AG04449 (cell line): Measurements from ENCODE around the gene USP14.
"Not testable (repeated sequence)": the region's sequence is repeated elsewhere in the genome, so short reads cannot be mapped to it uniquely, and the experiment has no call there.

Experiments
- CTCF ChIA-PET: fragments of 350-600 bp; formaldehyde crosslinking; extraction: SDS; loops from one replicate; lab custom pipeline; 2021; ENCODE audit warnings: antibody characterized with exemption; lab: Yijun Ruan, JAX
- POLR2A ChIA-PET: fragments of 400-600, 350-600 bp; formaldehyde crosslinking; extraction: SDS; loops from one replicate; lab custom pipeline; 2020; ENCODE audit warnings: antibody characterized with exemption, inconsistent platforms; lab: Yijun Ruan, JAX
- DNase-seq: peaks from one replicate; pipeline ENCODE4 v3.0.0-alpha.2; 2010; ENCODE audit warnings: low read depth, low spot score
- H3K4me3 ChIP-seq: 2 replicates; pipeline ENCODE4 v1.5.1; 2011; ENCODE audit warnings: low read depth, mild to moderate bottlenecking, control low read depth, low read length
- TF ChIP-seq, protein P1 (sequence below): IDR thresholded peaks from one replicate; pipeline ENCODE4 v1.5.1; 2011; ENCODE audit warnings: mild to moderate bottlenecking, moderate library complexity, low read length, control low read depth, inconsistent platforms; ENCODE audit not compliant: insufficient read depth; ENCODE audit errors: missing control alignments

The USP14 gene

DNA sequence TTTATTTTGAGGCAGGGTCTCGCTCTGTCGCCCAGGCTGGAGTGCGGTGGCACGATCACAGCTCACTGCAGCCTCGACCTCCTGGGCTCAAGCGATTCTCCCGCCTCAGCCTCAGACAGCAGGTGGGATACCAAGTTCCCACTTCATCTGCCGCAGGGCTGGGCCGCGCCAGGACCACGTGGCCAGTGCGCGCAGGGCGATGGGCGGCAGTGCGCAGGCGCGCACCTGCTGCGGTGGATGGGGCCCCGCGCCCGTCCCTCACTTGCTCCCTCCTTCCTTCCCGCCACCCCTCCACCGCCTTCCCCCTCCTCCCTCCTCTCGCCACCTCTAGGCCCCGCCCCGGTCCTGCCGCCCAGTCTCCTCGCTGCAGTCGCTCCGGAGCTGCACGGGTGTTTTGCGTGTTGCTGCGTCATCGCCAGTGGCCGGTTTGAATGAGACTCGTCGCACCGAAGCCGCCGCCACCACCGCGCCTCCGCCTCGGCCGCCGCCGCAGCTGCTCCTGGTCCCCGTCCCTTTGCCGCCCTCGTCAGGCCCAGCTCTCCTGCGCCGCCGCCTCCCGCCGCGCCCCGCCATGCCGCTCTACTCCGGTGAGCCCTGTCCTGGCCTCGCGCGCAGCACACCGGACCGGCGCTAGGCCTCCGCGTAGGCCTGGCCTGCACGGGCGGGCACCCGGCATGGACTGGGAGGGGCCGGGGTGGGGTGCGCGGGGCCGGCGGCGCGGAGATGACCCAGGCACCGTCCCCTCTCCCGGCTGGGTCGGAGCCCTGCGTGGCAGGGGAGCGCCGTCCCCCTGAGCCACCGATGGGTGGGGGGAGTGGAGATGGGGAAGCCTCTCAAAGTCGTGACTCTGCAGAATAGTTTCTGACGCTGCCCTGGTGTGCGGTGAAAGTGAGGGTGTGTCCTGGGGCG, at the start of gene USP14:
TSS of gene USP14 (plus strand) at position 430 of the 909 bp plus-strand sequence. CDS start at position 572, 142 bp downstream.
- DNase-seq: peak; percentile 65
- ChIA-PET POLR2A (no interaction called here), CTCF (interaction anchor here (1.3 kb wide), 1 partner anchor 18 kb away, joined by 3 read pairs; no protein-coding TSS in a partner anchor)

DNA sequence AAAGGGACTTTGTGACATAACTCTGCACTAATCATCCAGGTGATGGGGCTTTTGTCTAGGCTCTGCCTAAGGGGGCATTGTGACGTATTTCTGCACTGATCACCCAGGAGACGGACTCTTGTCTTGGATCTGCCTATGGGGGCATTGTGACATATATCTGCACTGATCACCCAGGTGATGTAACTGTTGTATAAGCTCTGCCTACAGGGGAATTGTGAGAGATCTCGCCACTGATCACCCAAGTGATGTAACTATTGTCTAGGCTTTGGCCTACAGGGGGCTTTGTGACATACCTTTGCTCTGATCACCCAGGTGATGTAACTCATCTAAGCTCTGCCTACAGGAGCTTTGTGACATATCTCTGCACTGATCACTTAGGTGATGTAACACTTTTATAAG, 49.7 kb upstream of the USP14 start:
- CTCF ChIA-PET, H3K4me3 ChIP-seq, DNase-seq, POLR2A ChIA-PET: not testable (repeated sequence)

More for the DNA sequence above, at the start of gene USP14:
- H3K4me3 ChIP-seq: peak within 1 kb of the TSS; percentile 89
- TF ChIP-seq, protein P1, sequence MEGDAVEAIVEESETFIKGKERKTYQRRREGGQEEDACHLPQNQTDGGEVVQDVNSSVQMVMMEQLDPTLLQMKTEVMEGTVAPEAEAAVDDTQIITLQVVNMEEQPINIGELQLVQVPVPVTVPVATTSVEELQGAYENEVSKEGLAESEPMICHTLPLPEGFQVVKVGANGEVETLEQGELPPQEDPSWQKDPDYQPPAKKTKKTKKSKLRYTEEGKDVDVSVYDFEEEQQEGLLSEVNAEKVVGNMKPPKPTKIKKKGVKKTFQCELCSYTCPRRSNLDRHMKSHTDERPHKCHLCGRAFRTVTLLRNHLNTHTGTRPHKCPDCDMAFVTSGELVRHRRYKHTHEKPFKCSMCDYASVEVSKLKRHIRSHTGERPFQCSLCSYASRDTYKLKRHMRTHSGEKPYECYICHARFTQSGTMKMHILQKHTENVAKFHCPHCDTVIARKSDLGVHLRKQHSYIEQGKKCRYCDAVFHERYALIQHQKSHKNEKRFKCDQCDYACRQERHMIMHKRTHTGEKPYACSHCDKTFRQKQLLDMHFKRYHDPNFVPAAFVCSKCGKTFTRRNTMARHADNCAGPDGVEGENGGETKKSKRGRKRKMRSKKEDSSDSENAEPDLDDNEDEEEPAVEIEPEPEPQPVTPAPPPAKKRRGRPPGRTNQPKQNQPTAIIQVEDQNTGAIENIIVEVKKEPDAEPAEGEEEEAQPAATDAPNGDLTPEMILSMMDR: no peak

DNA sequence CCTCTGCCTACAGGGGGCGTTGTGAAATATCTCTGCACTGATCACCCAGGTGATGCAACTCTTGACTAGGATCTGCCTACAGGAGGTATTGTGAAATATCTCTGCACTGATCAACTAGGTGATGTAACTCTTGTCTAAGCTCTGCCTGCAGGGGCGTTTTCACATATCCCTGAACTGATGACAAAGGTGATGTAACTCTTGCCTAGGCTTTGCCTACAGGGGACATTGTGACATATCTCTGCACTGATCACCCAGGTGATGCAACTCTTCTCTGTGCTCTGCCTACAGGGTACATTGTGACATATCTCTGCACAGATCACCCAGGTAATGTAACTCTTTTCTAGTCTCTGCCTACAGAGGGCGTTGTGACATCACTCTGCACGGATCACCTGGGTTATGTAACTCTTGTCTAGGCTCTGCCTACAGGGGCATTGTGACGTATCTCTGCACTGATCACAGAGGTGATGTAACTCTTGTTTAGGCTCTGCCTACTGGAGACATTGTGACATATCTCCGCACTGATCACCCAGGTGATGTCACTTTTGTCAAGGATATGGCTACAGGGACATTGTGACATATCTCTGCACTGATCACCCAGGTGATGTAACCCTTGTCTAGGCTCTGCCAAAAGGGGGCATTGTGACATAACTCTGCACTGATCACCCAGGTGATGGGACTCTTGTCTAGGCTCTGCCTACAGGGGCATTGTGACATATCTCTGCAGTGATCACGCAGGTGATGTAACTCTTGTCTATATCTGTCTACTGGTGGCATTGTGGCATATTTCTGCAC, 49.0 kb upstream of the USP14 start:
- DNase-seq, POLR2A ChIA-PET, CTCF ChIA-PET, H3K4me3 ChIP-seq: not testable (repeated sequence)

- POLR2A ChIA-PET, H3K4me3 ChIP-seq, DNase-seq, CTCF ChIA-PET: not testable (repeated sequence)
These were observed 48.5 kb upstream of the USP14 start for GRCh38 chr18:109922-110261.

GRCh38 chr18:110351-111201, 47.8 kb upstream of the USP14 start:
- DNase-seq, POLR2A ChIA-PET, H3K4me3 ChIP-seq, CTCF ChIA-PET: not testable (repeated sequence)

DNA sequence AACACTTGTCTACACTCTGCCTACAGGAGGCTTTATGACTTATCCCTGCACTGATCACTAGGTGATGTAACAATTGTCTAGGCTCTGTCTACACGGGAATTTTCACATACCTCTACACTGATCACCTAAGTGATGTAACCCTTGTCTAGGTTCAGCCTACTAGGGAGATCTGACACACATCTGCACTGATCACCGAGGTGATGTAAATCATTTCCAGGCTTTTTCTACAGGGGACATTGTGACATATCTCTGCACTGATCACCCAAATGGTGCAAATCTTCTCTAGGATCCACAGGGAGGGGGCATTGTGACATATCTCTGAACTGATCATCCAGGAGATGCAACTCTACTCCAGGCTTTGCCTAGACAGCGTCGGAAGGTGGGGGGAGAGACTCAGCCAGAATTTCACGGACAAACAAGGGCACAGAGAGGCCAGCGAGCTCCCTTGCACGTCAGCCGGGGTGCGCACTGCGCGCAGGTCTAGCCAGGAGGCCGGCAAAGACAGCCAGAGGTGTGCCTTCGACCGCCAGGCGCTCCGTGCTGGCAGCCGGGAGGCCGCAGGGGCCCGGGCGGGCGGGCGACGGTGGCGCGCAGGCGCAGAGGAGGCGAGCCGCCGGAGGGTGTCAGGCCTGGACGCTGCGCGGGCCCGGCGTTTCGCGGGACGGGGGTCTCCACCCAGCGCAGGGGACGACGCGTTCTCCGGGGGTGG, 46.9 kb upstream of the USP14 start:
- ChIA-PET CTCF (no interaction called here), POLR2A (no interaction called here)
- TF ChIP-seq, protein P1: no peak

DNA sequence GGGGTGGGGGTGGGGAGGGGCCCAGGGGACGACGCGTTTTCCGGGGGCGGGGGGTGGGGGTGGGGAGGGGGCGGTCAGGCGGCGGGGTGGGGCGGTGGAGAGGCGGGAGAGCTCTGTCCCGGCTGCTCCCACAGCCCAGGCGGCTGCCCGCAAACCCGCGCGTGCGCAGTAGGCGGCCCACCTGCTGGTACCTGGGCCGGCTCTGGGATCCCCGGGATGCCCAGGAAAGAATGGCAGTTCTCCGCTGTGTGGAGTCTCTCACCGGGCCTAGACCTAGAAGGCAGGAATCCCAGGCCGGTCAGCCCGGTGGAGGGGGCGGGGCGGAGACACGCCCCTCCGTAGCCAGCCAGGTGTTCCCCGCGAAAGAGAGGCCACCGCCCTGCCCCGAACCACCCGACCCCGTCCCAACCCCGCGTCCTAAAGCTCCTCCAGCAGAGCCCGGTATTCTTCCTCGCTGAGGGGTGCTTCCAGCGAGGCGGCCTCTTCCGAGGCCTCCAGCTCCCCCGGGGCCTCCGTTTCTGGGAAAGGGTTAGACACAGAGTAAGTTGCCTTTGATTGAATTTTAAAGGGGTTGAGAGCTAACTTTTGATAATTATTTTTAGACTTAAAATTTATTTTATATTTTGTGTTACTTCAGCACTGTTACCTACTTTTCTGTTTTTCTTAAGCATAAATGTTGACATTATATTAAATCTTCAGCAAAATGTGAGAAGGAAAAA, 46.2 kb upstream of the USP14 start:
- CTCF ChIA-PET, POLR2A ChIA-PET, DNase-seq: not testable (repeated sequence)
- H3K4me3 ChIP-seq: peak overlapping the region; percentile 32

More for the DNA sequence above, 46.9 kb upstream of the USP14 start:
- DNase-seq: no peak
- peak overlapping the region; percentile 32 for H3K4me3 ChIP-seq

- H3K4me3 ChIP-seq, DNase-seq, POLR2A ChIA-PET, CTCF ChIA-PET: not testable (repeated sequence)
These were observed 37.7 kb upstream of the USP14 start for GRCh38 chr18:120539-121260.
